Heart left ventricle (tissue), 13 donors: ENCODE results near the gene KCNN3.

ENCODE experiments used
- POLR2A ChIP-seq, 2 donors: fragments of 450-650 bp; IDR thresholded peaks; one replicate each; pipeline ENCODE4 v1.6.1; 2017; ENCODE audit warnings: antibody characterized with exemption in 2 of 2, mild to moderate bottlenecking in 2 of 2, moderate library complexity in 2 of 2
- TF ChIP-seq, protein P1 (sequence below), 12 donors: fragments of 200-600 bp; sonication (generic) in 4 of 12; IDR thresholded peaks; one replicate each; pipeline versions ENCODE4 v1.5.0 to v1.8.0; 2018 to 2022; ENCODE audit warnings: antibody characterized with exemption in 12 of 12, mild to moderate bottlenecking in 5 of 12
- donor health status: ischemic (EF 13 %, LVEDD 7.1; RV severe dilation, severe dysfunction).
- donor health status: DM: no; HTN: yes; CAD: no.
- donor health status: DM: no; HTN: no; CAD: no.
- donor health status: ischemic (EF 25% LVEDD 6.9; RV normal size, moderate dysfunction).
- donor health status: ischemic (EF 25% LVEDD 5.7; RV mildly dilated, moderate dysfunction).
- donor health status: ischemic (EF 35%, LVEDD 5.7; RV mildly dilated, moderate dysfunction).
- donor health status: nonischemic (EF 11% LVEDD 7.7; RV severe dilation, severe dysfunction).
- donor health status: DM: yes; HTN: yes; CAD: no.
- donor health status: PGD.
- donor health status: ischemic (EF 29% LVEDD 5.4; RV normal size, mild dysfunction).
- donor health status: nonischemic (EF 23%, LVEDD 6.1; RV moderate dilation, normal function).

DNA sequence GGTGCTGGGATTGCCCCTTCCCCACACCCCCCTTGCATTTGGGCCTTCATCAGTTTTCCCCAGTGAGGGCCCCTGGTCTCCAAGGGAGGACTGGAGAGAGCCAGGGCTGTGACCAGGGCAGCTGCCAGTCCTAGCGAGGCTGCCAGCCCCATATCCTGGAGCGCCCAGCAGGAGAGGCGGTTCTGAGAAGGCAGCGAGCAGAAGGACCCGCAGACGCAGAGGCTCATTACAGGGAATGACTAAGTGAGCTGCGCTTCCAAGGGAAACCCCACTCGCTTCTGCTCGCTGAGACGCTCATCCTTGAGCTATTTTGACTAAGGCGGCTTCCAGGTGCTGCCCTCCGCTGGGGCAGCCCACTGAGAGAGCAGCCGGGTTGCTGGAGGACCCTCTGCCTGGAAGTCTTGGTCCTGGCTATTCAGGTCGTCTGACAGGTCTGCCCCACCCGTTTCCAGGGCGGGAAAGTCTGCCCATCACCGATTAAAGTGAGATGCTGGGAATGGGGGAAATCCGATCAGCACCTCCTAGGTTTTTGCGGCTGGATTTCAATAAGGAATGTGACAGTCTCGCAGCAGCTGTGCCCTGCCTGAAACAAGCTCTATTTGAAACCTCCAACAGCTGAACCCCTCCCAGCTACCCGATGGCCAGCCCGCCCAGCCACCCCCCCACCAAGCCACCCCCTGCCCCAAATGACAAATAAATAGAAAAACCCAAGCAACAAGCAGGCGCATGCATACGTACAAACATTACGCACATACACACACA, 2.8 kb downstream of the KCNN3 start:
- TF ChIP-seq, protein P1, sequence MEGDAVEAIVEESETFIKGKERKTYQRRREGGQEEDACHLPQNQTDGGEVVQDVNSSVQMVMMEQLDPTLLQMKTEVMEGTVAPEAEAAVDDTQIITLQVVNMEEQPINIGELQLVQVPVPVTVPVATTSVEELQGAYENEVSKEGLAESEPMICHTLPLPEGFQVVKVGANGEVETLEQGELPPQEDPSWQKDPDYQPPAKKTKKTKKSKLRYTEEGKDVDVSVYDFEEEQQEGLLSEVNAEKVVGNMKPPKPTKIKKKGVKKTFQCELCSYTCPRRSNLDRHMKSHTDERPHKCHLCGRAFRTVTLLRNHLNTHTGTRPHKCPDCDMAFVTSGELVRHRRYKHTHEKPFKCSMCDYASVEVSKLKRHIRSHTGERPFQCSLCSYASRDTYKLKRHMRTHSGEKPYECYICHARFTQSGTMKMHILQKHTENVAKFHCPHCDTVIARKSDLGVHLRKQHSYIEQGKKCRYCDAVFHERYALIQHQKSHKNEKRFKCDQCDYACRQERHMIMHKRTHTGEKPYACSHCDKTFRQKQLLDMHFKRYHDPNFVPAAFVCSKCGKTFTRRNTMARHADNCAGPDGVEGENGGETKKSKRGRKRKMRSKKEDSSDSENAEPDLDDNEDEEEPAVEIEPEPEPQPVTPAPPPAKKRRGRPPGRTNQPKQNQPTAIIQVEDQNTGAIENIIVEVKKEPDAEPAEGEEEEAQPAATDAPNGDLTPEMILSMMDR (IDR thresholded peaks at IDR 0.05): peak in 2 of 12 donors; percentile 5 to 17
- TF ChIP-seq POLR2A (IDR thresholded peaks at IDR 0.05): no peak
